Spleen (tissue), 11 donors: Measurements from ENCODE around the gene BCL7A. TPM values are rescaled to one million over a fixed set of nuclear protein-coding genes. Genes with fewer than 3 reads are reported as not detected.
A peak's percentile ranks its signal among the peaks of the same experiment; 100 is the strongest.

Experiments
- DNase-seq: peaks from one replicate; pipeline ENCODE4 v3.0.0-alpha.2; 2020
- H3K27ac ChIP-seq, 8 donors: fragments of 200-600 bp; sonication (generic) in 7 of 8; 1 replicate in 4 of 8; 2 replicates in 4 of 8; pipeline versions ENCODE4 v1.5.0 to v1.8.0; 2016 to 2021; ENCODE audit warnings: inconsistent platforms in 4 of 8, mild to moderate bottlenecking in 4 of 8, moderate library complexity in 1 of 8
- H3K27me3 ChIP-seq, 7 donors: fragments of 200-600 bp; sonication (generic) in 6 of 7; replicated peaks in 1 of 7; 1 replicate in 4 of 7; 2 replicates in 3 of 7; pipeline versions ENCODE4 v1.5.0 to v1.8.0; 2016 to 2021; ENCODE audit warnings: inconsistent platforms in 3 of 7, mild to moderate bottlenecking in 1 of 7
- H3K36me3 ChIP-seq, 6 donors: fragments of 200-600 bp; sonication (generic) in 5 of 6; 1 replicate in 4 of 6; 2 replicates in 2 of 6; pipeline versions ENCODE4 v1.5.0 to v1.8.0; 2016 to 2021; ENCODE audit warnings: inconsistent platforms in 2 of 6
- H3K4me1 ChIP-seq, 6 donors: fragments of 200-600 bp; sonication (generic) in 5 of 6; 1 replicate in 3 of 6; 2 replicates in 3 of 6; pipeline versions ENCODE4 v1.5.0 to v1.8.0; 2016 to 2021; ENCODE audit warnings: inconsistent platforms in 3 of 6
- H3K4me3 ChIP-seq, 8 donors: fragments of 200-600 bp; sonication (generic) in 7 of 8; 1 replicate in 4 of 8; 2 replicates in 4 of 8; pipeline versions ENCODE4 v1.5.0 to v1.8.0; 2016 to 2021; ENCODE audit warnings: inconsistent platforms in 4 of 8, mild to moderate bottlenecking in 4 of 8, moderate library complexity in 2 of 8
- H3K9me3 ChIP-seq, 8 donors: fragments of 200-600 bp; sonication (generic) in 7 of 8; 1 replicate in 4 of 8; 2 replicates in 4 of 8; pipeline versions ENCODE4 v1.5.0 to v1.8.0; 2016 to 2021; ENCODE audit warnings: inconsistent platforms in 4 of 8
- CTCF ChIP-seq, 11 experiments: fragments of 200-600 bp in 7 of 11; fragments of 450-650 bp in 4 of 11; sonication (generic) in 4 of 11; IDR thresholded peaks in 8 of 11; conservative IDR thresholded peaks in 3 of 11; 1 replicate in 7 of 11; 2 replicates in 4 of 11; pipeline versions ENCODE4 v1.4.0 to v1.8.0; 2016 to 2021; ENCODE audit warnings: antibody characterized with exemption in 11 of 11, inconsistent platforms in 4 of 11, mild to moderate bottlenecking in 1 of 11
- POLR2A ChIP-seq, 3 donors: fragments of 450-650 bp; IDR thresholded peaks; one replicate each; pipeline ENCODE4 v1.5.1; 2017; ENCODE audit warnings: antibody characterized with exemption in 3 of 3, mild to moderate bottlenecking in 1 of 3
- POLR2AphosphoS5 ChIP-seq, 3 donors: sonication (generic); formaldehyde crosslinking; IDR thresholded peaks; one replicate each; pipeline ENCODE4 v1.5.1; 2017; ENCODE audit warnings: antibody characterized with exemption in 3 of 3
- WGBS, 5 donors: extraction: QIAGEN DNeasy Blood & Tissue Kit in 3 of 5; methylation state at CpG; one replicate each; pipeline versions ENCODE4 v1.1.5 to v1.1.7; 2013 to 2018; 5-methylcytosine and 5-hydroxymethylcytosine counted together
- intact Hi-C: fragments of 100-400 bp; cut with DNase I; formaldehyde crosslinking; loops from one replicate; pipeline ENCODE4 v1.15.0; 2023; ENCODE audit warnings: low total_unique reads
- polyA plus RNA-seq, 3 donors: library from polyadenylated mRNA; stranded (reverse); fragments of 200-250 nt; gene quantifications; one replicate each; pipeline ENCODE4 v1.2.1, GENCODE V29; 2013
- total RNA-seq, 7 donors: library from RNA; depleted of rRNA in 3 of 7; stranded (reverse); fragments of >200 nt in 3 of 7; fragmentation: NEBNext Ultra II Directional in 4 of 7; extraction: Animal tissue kit (Norgen Biotek cat#: 25700) in 4 of 7; gene quantifications; one replicate each; pipeline versions ENCODE4 v1.1.0 to v1.2.1, GENCODE V29; 2016 to 2021
- donor health status: healthy with polysubstance abuse.
- donor health status: DM: no; HTN: no; CAD: no; lungs with moderate emphysema.
- donor health status: DM: no; HTN: no; CAD: no.
- donor health status: Bipolar disorder and iron deficiency.
- donor health status: healthy.
- donor health status: DM: no; HTN: no; CAD: no.
- donor health status: DM: yes; HTN: yes; CAD: no.

Gene BCL7A
- total and polyA plus RNA-seq, 10 donors, result 2.5 to 10.1 (median 7.2) TPM

DNA sequence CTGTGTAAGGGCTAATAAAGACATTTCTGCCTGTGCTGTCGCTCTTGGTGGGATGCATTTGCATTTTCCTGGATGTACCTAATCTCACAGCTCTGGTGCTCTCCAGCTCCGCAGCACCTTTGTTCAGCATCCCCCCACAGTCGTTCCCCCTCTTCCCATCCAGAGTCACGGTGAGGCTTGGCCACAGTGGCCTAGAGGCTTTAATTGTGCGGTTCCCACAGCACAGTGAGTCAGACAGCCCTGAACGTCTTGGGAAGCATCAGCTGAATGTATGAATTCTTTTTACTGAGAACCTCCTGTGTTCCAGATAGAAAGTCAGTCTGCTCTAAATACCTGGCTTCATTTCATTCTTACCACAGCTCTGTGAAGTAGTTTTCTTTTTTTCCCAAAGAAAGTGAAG, 85.6 kb downstream of the BCL7A start:
- no peak for TF ChIP-seq CTCF (IDR thresholded peaks at IDR 0.05 in 8 of 11, conservative IDR thresholded peaks at IDR 0.05 in 3 of 11)
- TF ChIP-seq POLR2AphosphoS5 (IDR thresholded peaks at IDR 0.05), result no peak
- no peak for TF ChIP-seq POLR2A (IDR thresholded peaks at IDR 0.05)
- Histone ChIP-seq H3K9me3 (no peaks in the 10 kb centered on the region), H3K4me3 (no peak overlapping the region), H3K27me3 (no peaks in the 10 kb centered on the region), H3K36me3 (peaks cover 0 to 10% (median 0%) of the 10 kb centered on the region in 6 donors), H3K27ac (peak overlapping the region in 4 of 8 donors; percentile 9 to 73 (median 63)), H3K4me1 (peaks cover 19 to 90% (median 64%) of the 10 kb centered on the region in 6 donors)
- intact Hi-C loops, result no loop called here
- WGBS, 5 donors, result 81 to 88% (median 83%) methylated on average over 6 of the region's 6 CpGs
- no peak for DNase-seq

DNA sequence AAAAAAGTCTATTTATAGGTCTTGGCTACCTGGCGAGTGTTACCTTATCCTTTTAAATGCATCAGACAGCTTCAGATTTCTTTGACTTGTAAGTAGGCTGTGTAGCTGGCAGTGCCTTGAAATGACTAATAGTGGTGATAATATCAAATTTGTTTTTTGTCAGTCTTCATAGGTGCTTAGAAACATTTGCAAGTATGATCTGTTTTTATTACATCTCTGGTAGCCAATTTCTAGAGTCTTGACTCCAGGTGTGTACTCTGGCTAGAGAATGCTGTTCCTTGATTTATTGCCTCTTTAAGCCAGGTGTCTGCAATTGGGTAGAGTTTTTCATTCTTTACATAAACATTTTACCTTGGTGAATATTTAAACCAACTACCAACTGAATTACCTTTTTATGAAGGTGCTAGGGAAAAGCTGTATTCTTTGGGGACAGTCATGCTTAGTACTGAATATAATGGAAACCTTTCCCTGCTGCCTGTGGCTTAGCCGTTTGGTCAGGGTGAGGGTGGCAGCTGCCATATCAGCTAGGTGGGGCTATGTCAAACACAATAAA, 89.5 kb downstream of the BCL7A start:
- Histone ChIP-seq H3K27ac (no peak overlapping the region), H3K4me1 (peaks cover 1 to 64% (median 37%) of the 10 kb centered on the region in 6 donors), H3K4me3 (no peak overlapping the region), H3K27me3 (no peaks in the 10 kb centered on the region), H3K9me3 (no peaks in the 10 kb centered on the region), H3K36me3 (peaks cover 0 to 22% (median 1%) of the 10 kb centered on the region in 6 donors)
- WGBS, 5 donors, result 64 to 73% (median 67%) methylated on average over 2 of the region's 2 CpGs
- DNase-seq, result no peak
- TF ChIP-seq POLR2A (IDR thresholded peaks at IDR 0.05), result no peak
- no peak for TF ChIP-seq CTCF (IDR thresholded peaks at IDR 0.05 in 8 of 11, conservative IDR thresholded peaks at IDR 0.05 in 3 of 11)
- no peak for TF ChIP-seq POLR2AphosphoS5 (IDR thresholded peaks at IDR 0.05)
- intact Hi-C loops, result no loop called here

Other genes with a start within 250 kb of the BCL7A start
- gene RHOF, start 228.2 kb upstream of the BCL7A start, total RNA-seq, result 10 to 100 TPM; 45.2 to 71.7 (median 54.6) TPM
- 10 to 100 TPM; 18.4 to 29.4 (median 20.3) TPM for gene RHOF, start 228.2 kb upstream of the BCL7A start, polyA plus RNA-seq
- 10 to 100 TPM; 19.9 to 37.7 (median 31.8) TPM for gene SETD1B, start 217.9 kb upstream of the BCL7A start, total RNA-seq
- gene SETD1B, start 217.9 kb upstream of the BCL7A start, polyA plus RNA-seq, result 10 to 100 TPM in 1 of 3 donors, 1 to 10 TPM in 2; 3.3 to 11.9 (median 5.3) TPM
- gene HPD, start 163.0 kb upstream of the BCL7A start, total RNA-seq, result 1 to 10 TPM in 4 of 7 donors, under 1 TPM in 2, not detected in 1; 0.57 to 2.8 (median 1.7) TPM
- gene HPD, start 163.0 kb upstream of the BCL7A start, polyA plus RNA-seq, result 1 to 10 TPM in 1 of 3 donors, under 1 TPM in 2; 0.78 to 1.5 (median 0.86) TPM
- 10 to 100 TPM; 32.4 to 56.7 (median 43.6) TPM for gene PSMD9, start 133.1 kb upstream of the BCL7A start, total RNA-seq
- 10 to 100 TPM; 29.6 to 62.6 (median 49.6) TPM for gene PSMD9, start 133.1 kb upstream of the BCL7A start, polyA plus RNA-seq
- 10 to 100 TPM in 1 of 7 donors, 1 to 10 TPM in 6; 3.0 to 10.5 (median 6.1) TPM for gene CFAP251, start 103.3 kb upstream of the BCL7A start, total RNA-seq
- 1 to 10 TPM; 1.3 to 2.7 (median 1.7) TPM for gene CFAP251, start 103.3 kb upstream of the BCL7A start, polyA plus RNA-seq
- gene MLXIP, start 56.9 kb downstream of the BCL7A start, total RNA-seq, result 10 to 100 TPM; 56.1 to 97.1 (median 79.7) TPM
- 10 to 100 TPM in 2 of 3 donors, 1 to 10 TPM in 1; 7.8 to 28.3 (median 11.5) TPM for gene MLXIP, start 56.9 kb downstream of the BCL7A start, polyA plus RNA-seq
- not detected for gene IL31, start 152.3 kb downstream of the BCL7A start, total RNA-seq
- not detected for gene IL31, start 152.3 kb downstream of the BCL7A start, polyA plus RNA-seq
- 1 to 10 TPM in 3 of 7 donors, under 1 TPM in 4; 0.37 to 5.2 (median 0.95) TPM for gene LRRC43, start 161.2 kb downstream of the BCL7A start, total RNA-seq
- under 1 TPM; 0.13 to 0.24 (median 0.20) TPM for gene LRRC43, start 161.2 kb downstream of the BCL7A start, polyA plus RNA-seq
- not detected for gene B3GNT4, start 181.8 kb downstream of the BCL7A start, total RNA-seq
- under 1 TPM; 0.42 to 0.54 (median 0.49) TPM for gene B3GNT4, start 181.8 kb downstream of the BCL7A start, polyA plus RNA-seq
- 10 to 100 TPM; 30.5 to 55.7 (median 36.1) TPM for gene DIABLO, start 204.2 kb downstream of the BCL7A start, total RNA-seq
- 10 to 100 TPM; 38.8 to 46.7 (median 40.3) TPM for gene DIABLO, start 204.2 kb downstream of the BCL7A start, polyA plus RNA-seq
- gene VPS33A, start 244.6 kb downstream of the BCL7A start, total RNA-seq, result 10 to 100 TPM; 19.1 to 31.5 (median 23.2) TPM
- gene VPS33A, start 244.6 kb downstream of the BCL7A start, polyA plus RNA-seq, result 10 to 100 TPM in 2 of 3 donors, 1 to 10 TPM in 1; 9.7 to 12.3 (median 10.5) TPM